HG02588 (cell line): ENCODE measurements around the gene C1orf174.
"Not testable (repeated sequence)": the region's sequence is repeated elsewhere in the genome, so short reads cannot be mapped to it uniquely, and the experiment has no call there.

Experiments used
- ATAC-seq: cut with Tn5 transposase; IDR thresholded peaks from one replicate; pipeline ENCODE4 v1.9.1; 2021; ENCODE audit warnings: mild to moderate bottlenecking, moderate library complexity; ENCODE audit not compliant: unreplicated experiment

The C1orf174 gene

GRCh38 chr1:3926956-3927355 lies 26.9 kb upstream of the C1orf174 start:
- ATAC-seq = no peak

GRCh38 chr1:3925762-3926161 lies 25.7 kb upstream of the C1orf174 start:
- no peak for ATAC-seq

GRCh38 chr1:3925256-3925655 lies 25.2 kb upstream of the C1orf174 start:
- ATAC-seq = no peak

GRCh38 chr1:3924825-3925220 lies 24.8 kb upstream of the C1orf174 start:
- ATAC-seq = no peak

- ATAC-seq = no peak
These were observed 24.2 kb upstream of the C1orf174 start for GRCh38 chr1:3924186-3924824.

GRCh38 chr1:3923378-3924185 lies 23.5 kb upstream of the C1orf174 start:
- ATAC-seq = no peak

- ATAC-seq = no peak
These were observed 22.8 kb upstream of the C1orf174 start for GRCh38 chr1:3922851-3923250.

- ATAC-seq = no peak
These were observed 22.2 kb upstream of the C1orf174 start for GRCh38 chr1:3922201-3922725.

GRCh38 chr1:3921765-3922164 lies 21.7 kb upstream of the C1orf174 start:
- no peak for ATAC-seq

- ATAC-seq = no peak
These were observed 19.6 kb upstream of the C1orf174 start for GRCh38 chr1:3919706-3920105.

GRCh38 chr1:3918966-3919611 lies 19.0 kb upstream of the C1orf174 start:
- ATAC-seq = no peak

GRCh38 chr1:3918359-3918758 lies 18.3 kb upstream of the C1orf174 start:
- ATAC-seq = not testable (repeated sequence)

GRCh38 chr1:3917761-3918160 lies 17.7 kb upstream of the C1orf174 start:
- ATAC-seq = no peak

GRCh38 chr1:3915551-3916121 lies 15.6 kb upstream of the C1orf174 start:
- ATAC-seq = no peak

- ATAC-seq = no peak
These were observed 14.8 kb upstream of the C1orf174 start for GRCh38 chr1:3914911-3915310.

GRCh38 chr1:3914331-3914851 lies 14.3 kb upstream of the C1orf174 start:
- ATAC-seq = no peak

GRCh38 chr1:3912809-3913685 lies 13.0 kb upstream of the C1orf174 start:
- no peak for ATAC-seq

- no peak for ATAC-seq
These were observed 12.1 kb upstream of the C1orf174 start for GRCh38 chr1:3911981-3912808.
